ENCODE results near the gene SSTR1. TPM values are rescaled to one million over a fixed set of nuclear protein-coding genes. Genes with fewer than 3 reads are reported as not detected.

Gene SSTR1
- total and polyA plus RNA-seq, 2 of the 13 experiments (the other 11 are each of a cell fraction or from before 2014, with no cell fraction given) = 0.04 TPM

- no peak for DNase-seq (ENCODE audit: low spot score)
These were observed 4.4 kb downstream of the SSTR1 start for GRCh38 chr14:38212111-38212510.

More at GRCh38 chr14:38212111-38212510, 4.4 kb downstream of the SSTR1 start:
- Histone ChIP-seq H4K20me1 (ENCODE audit: insufficient read depth, low read length) (no peaks in the 10 kb centered on the region), H2AFZ (ENCODE audit: low read length) (no peak overlapping the region), H3K4me3 (replicated peaks in 1 of 3; ENCODE audit: insufficient read depth in 1 of 3, low read depth in 2 of 3, low read length in 3 of 3) (no peak overlapping the region), H3K4me1 (ENCODE audit: insufficient read depth, low read length) (peaks cover 15% of the 10 kb centered on the region), H3K27me3 (ENCODE audit: control insufficient read depth in 1 of 2, insufficient read depth in 2 of 2, low read length in 2 of 2) (peaks cover 5 to 45% of the 10 kb centered on the region in 2 experiments), H3K9ac (ENCODE audit: insufficient read depth, low read depth, low read length) (no peak overlapping the region), H3K79me2 (ENCODE audit: insufficient read depth, low read length) (no peaks in the 10 kb centered on the region), H3K27ac (ENCODE audit: extremely low read length, insufficient read depth, low read length) (no peak overlapping the region), H3K36me3 (replicated peaks in 1 of 2; ENCODE audit: control insufficient read depth in 1 of 2, insufficient read depth in 2 of 2, low read length in 2 of 2) (no peaks in the 10 kb centered on the region), H3K4me2 (ENCODE audit: low read depth, low read length) (no peak overlapping the region), H3K9me3 (ENCODE audit: low read length) (no peaks in the 10 kb centered on the region)
- ChIA-PET CTCF (ENCODE audit: low intra/inter-chr PET ratio, low total read pairs) (no interaction called here), POLR2A (no interaction called here)
- ATAC-seq (no peak), FAIRE-seq (no peak)
- no peak for TF ChIP-seq ATF2 (CRISPR knock-in tag; IDR thresholded peaks at IDR 0.05)
- no peak for TF ChIP-seq BCL3 (CRISPR knock-in tag; IDR thresholded peaks at IDR 0.05)
- TF ChIP-seq ZNF260 (CRISPR knock-in tag; IDR thresholded peaks at IDR 0.05; ENCODE audit: borderline replicate concordance, low read depth) = no peak
- intact Hi-C loops (cut with micrococcal nuclease; ENCODE audit: unreplicated experiment) = no loop called here
- in situ Hi-C loops (cut with HindIII; ENCODE audit: extremely low pct_ligation_motif_present, low pct_unique_long_range_greater_than_20kb) = no loop called here
- no TSS peak for BruUV-seq (replicated peaks)

All from HepG2 (cell line).